PC-3 (cell line): ENCODE measurements around the gene THBS2.
"Not testable (repeated sequence)": the region's sequence is repeated elsewhere in the genome, so short reads cannot be mapped to it uniquely, and the experiment has no call there.

Experiments used
- EZH2 ChIP-seq: fragments of 300-600 bp; sonication (generic); IDR thresholded peaks from one replicate; pipeline ENCODE4 v1.6.1; 2017; ENCODE audit warnings: antibody characterized with exemption, mild to moderate bottlenecking, low read length; ENCODE audit not compliant: unreplicated experiment
- EZH2phosphoT487 ChIP-seq: fragments of 300-600 bp; sonication (generic); IDR thresholded peaks from 2 replicates; pipeline ENCODE4 v1.6.1; 2018; ENCODE audit warnings: mild to moderate bottlenecking, antibody characterized with exemption, low read length, borderline replicate concordance
- TF ChIP-seq, protein P1 (sequence below): fragments of 300-600 bp; sonication (generic); conservative IDR thresholded peaks from 2 replicates; pipeline ENCODE4 v1.5.1; 2017; ENCODE audit warnings: antibody characterized with exemption, low read depth, mild to moderate bottlenecking, low read length

- TF ChIP-seq, protein P1, sequence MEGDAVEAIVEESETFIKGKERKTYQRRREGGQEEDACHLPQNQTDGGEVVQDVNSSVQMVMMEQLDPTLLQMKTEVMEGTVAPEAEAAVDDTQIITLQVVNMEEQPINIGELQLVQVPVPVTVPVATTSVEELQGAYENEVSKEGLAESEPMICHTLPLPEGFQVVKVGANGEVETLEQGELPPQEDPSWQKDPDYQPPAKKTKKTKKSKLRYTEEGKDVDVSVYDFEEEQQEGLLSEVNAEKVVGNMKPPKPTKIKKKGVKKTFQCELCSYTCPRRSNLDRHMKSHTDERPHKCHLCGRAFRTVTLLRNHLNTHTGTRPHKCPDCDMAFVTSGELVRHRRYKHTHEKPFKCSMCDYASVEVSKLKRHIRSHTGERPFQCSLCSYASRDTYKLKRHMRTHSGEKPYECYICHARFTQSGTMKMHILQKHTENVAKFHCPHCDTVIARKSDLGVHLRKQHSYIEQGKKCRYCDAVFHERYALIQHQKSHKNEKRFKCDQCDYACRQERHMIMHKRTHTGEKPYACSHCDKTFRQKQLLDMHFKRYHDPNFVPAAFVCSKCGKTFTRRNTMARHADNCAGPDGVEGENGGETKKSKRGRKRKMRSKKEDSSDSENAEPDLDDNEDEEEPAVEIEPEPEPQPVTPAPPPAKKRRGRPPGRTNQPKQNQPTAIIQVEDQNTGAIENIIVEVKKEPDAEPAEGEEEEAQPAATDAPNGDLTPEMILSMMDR = not testable (repeated sequence)
- not testable (repeated sequence) for TF ChIP-seq EZH2, EZH2phosphoT487
Measured at GRCh38 chr6:169298626-169299025, 45.0 kb upstream of the THBS2 start.
